Activated T-cell treated with anti-CD3 and anti-CD28 coated beads, Interleukin-2, amount 50 U/mL, for 4 hours (primary cell): ENCODE data around the gene SUSD4. TPM values are rescaled to one million over a fixed set of nuclear protein-coding genes. Genes with fewer than 3 reads are reported as not detected.
A peak's percentile ranks its signal among the peaks of the same experiment; 100 is the strongest.

Source experiments
- ATAC-seq, 2 donors: fragments of 200-7000 bp; cut with Tn5 transposase; one replicate each; pipeline ENCODE4 v1.10.0; 2021
- DNase-seq: peaks from one replicate; pipeline ENCODE4 v3.0.0-alpha.2; 2020
- H3K27me3 Mint-ChIP-seq: one replicate; pipeline ENCODE4 v1.8.0; 2021; ENCODE audit warnings: low read depth, mixed read lengths
- H3K36me3 Mint-ChIP-seq: one replicate; pipeline ENCODE4 v1.8.0; 2022; ENCODE audit warnings: mixed read lengths; ENCODE audit not compliant: insufficient read depth
- H3K4me1 Mint-ChIP-seq: one replicate; pipeline ENCODE4 v1.8.0; 2021; ENCODE audit warnings: low read depth, mixed read lengths
- H3K4me3 Mint-ChIP-seq: one replicate; pipeline ENCODE4 v1.8.0; 2021; ENCODE audit warnings: mild to moderate bottlenecking, moderate library complexity, mixed read lengths
- H3K9me3 Mint-ChIP-seq: one replicate; pipeline ENCODE4 v1.8.0; 2021; ENCODE audit warnings: mixed read lengths
- total RNA-seq, 3 donors: library from RNA; stranded (reverse); gene quantifications; one replicate each; pipeline ENCODE4 v1.2.1, GENCODE V29; 2021

SUSD4 gene
- total RNA-seq, 3 donors from 2014 or later: 0.58 to 2.2 (median 1.0) TPM

DNA sequence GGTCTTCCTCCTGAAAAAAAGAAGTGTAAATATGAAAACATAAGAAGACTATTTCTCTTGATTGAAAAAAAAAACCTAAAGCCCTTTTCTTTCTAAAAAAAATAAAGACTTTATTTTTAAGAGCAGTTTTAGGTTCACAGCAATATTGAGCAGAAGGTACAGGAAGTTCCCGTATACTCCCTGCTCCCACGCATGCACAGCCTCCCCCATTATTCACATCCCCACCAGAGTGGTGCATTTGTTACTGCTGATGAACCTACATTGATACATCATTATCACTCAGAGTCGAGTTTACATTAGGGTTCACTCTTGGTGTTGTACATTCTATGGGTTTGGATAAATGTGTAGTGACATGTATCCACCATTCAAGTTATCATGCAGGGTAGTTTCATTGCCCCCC lies 128.9 kb downstream of the SUSD4 start:
- Mint-ChIP-seq H3K4me3 (no peak overlapping the region), H3K9me3 (peaks cover 22% of the 10 kb centered on the region), H3K36me3 (no peaks in the 10 kb centered on the region), H3K4me1 (peaks cover 50% of the 10 kb centered on the region), H3K27me3 (no peaks in the 10 kb centered on the region)
- DNase-seq (no peak), ATAC-seq (no peak)

DNA sequence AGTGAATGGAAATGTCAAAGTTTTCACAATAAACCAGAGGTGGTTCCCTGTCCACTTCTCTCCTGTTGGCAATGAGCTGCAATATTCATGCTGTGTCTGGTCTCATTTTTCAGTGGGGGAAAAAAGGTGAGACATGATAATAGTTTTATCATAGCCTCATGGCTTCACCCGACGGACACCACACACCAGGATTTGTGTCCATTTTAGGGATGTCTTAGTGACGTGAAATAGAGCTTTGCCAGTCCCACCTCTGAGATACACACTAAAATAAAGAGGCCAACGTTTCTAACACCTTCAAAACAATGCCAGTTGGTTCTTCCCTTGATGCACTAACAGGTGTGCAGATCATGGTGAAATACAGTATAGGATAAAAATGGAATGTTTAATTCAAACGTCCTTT lies 129.4 kb downstream of the SUSD4 start:
- ATAC-seq: no peak
- peaks cover 53% of the 10 kb centered on the region for H3K4me1 Mint-ChIP-seq
- H3K9me3 Mint-ChIP-seq: peaks cover 22% of the 10 kb centered on the region
- H3K36me3 Mint-ChIP-seq: no peaks in the 10 kb centered on the region
- H3K27me3 Mint-ChIP-seq: no peaks in the 10 kb centered on the region
- DNase-seq: no peak
- H3K4me3 Mint-ChIP-seq: no peak overlapping the region

- DNase-seq (no peak), ATAC-seq (no peak)
- H3K4me3 Mint-ChIP-seq: no peak overlapping the region
- peaks cover 22% of the 10 kb centered on the region for H3K9me3 Mint-ChIP-seq
- no peaks in the 10 kb centered on the region for H3K36me3 Mint-ChIP-seq
- peaks cover 57% of the 10 kb centered on the region for H3K4me1 Mint-ChIP-seq
- no peaks in the 10 kb centered on the region for H3K27me3 Mint-ChIP-seq
Measured at GRCh38 chr1:223234170-223234514, 129.8 kb downstream of the SUSD4 start.

DNA sequence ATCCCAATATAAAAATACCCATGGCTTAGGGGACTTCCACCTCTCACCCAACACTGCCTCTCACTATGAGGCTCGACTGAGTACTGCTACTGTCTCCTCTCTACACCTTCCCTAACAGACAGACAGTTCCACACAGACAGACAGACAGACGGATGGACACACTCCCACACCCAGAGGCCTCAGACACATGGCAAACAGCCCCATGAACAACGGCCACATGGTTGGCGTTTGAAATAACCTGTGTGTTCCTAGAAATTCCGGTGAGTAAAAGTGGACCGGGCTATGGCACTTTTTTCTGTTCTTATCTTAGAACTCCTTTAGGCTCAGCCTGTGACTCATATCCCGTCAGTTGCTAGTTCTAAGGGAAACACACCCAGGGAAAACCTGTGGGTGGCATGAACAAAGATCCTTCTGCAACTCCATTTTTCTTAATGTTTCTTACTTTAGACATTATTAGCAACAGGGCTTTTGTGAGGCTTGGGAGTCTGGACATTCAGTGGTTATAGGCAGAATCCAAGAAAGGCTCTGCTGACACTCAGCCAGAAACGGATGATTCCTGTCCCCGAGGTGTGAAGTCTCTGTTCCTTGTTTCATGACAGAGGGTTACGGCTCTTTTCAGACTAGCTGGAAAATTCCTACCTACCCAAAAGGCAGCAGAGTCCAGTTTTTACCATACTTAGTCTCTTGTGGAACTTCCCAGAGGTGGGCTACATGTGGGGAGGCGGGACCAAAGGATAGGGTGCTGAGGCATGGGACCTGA lies 130.4 kb downstream of the SUSD4 start:
- Mint-ChIP-seq H3K4me3 (no peak overlapping the region), H3K9me3 (peaks cover 21% of the 10 kb centered on the region), H3K27me3 (no peaks in the 10 kb centered on the region), H3K4me1 (peaks cover 61% of the 10 kb centered on the region), H3K36me3 (no peaks in the 10 kb centered on the region)
- ATAC-seq (peak; percentile 19 to 39), DNase-seq (no peak)

- ATAC-seq (no peak), DNase-seq (no peak)
- no peaks in the 10 kb centered on the region for H3K27me3 Mint-ChIP-seq
- no peaks in the 10 kb centered on the region for H3K36me3 Mint-ChIP-seq
- no peak overlapping the region for H3K4me3 Mint-ChIP-seq
- H3K9me3 Mint-ChIP-seq: peaks cover 15% of the 10 kb centered on the region
- H3K4me1 Mint-ChIP-seq: peaks cover 65% of the 10 kb centered on the region
Measured at GRCh38 chr1:223233019-223233409, 131.0 kb downstream of the SUSD4 start.

- Mint-ChIP-seq H3K27me3 (no peaks in the 10 kb centered on the region), H3K4me1 (peaks cover 65% of the 10 kb centered on the region), H3K36me3 (no peaks in the 10 kb centered on the region), H3K4me3 (no peak overlapping the region), H3K9me3 (peaks cover 7% of the 10 kb centered on the region)
- DNase-seq: no peak
- no peak for ATAC-seq
Measured at GRCh38 chr1:223231581-223231980, 132.4 kb downstream of the SUSD4 start.

GRCh38 chr1:223231011-223231572 lies 132.9 kb downstream of the SUSD4 start:
- no peaks in the 10 kb centered on the region for H3K27me3 Mint-ChIP-seq
- H3K4me3 Mint-ChIP-seq: no peak overlapping the region
- ATAC-seq (no peak), DNase-seq (no peak)
- H3K4me1 Mint-ChIP-seq: peaks cover 65% of the 10 kb centered on the region
- peaks cover 3% of the 10 kb centered on the region for H3K9me3 Mint-ChIP-seq
- H3K36me3 Mint-ChIP-seq: no peaks in the 10 kb centered on the region

- peaks cover 65% of the 10 kb centered on the region for H3K4me1 Mint-ChIP-seq
- ATAC-seq (peak; percentile 61 to 75), DNase-seq (no peak)
- no peaks in the 10 kb centered on the region for H3K27me3 Mint-ChIP-seq
- H3K4me3 Mint-ChIP-seq: peak overlapping the region; percentile 58
- H3K36me3 Mint-ChIP-seq: peaks cover 3% of the 10 kb centered on the region
- no peaks in the 10 kb centered on the region for H3K9me3 Mint-ChIP-seq
Measured at GRCh38 chr1:223230161-223230881, 133.7 kb downstream of the SUSD4 start.

- Mint-ChIP-seq H3K9me3 (no peaks in the 10 kb centered on the region), H3K4me1 (peaks cover 61% of the 10 kb centered on the region), H3K4me3 (peak overlapping the region; percentile 58), H3K36me3 (peaks cover 3% of the 10 kb centered on the region), H3K27me3 (no peaks in the 10 kb centered on the region)
- ATAC-seq: no peak
- DNase-seq: no peak
Measured at GRCh38 chr1:223229756-223230155, 134.2 kb downstream of the SUSD4 start.

- Mint-ChIP-seq H3K4me3 (no peak overlapping the region), H3K27me3 (no peaks in the 10 kb centered on the region), H3K36me3 (peaks cover 3% of the 10 kb centered on the region), H3K4me1 (peaks cover 54% of the 10 kb centered on the region), H3K9me3 (no peaks in the 10 kb centered on the region)
- ATAC-seq (no peak), DNase-seq (no peak)
Measured at GRCh38 chr1:223228931-223229528, 134.9 kb downstream of the SUSD4 start.

GRCh38 chr1:223228201-223228600 lies 135.8 kb downstream of the SUSD4 start:
- ATAC-seq: no peak
- Mint-ChIP-seq H3K27me3 (no peaks in the 10 kb centered on the region), H3K4me3 (no peak overlapping the region), H3K36me3 (peaks cover 3% of the 10 kb centered on the region), H3K9me3 (no peaks in the 10 kb centered on the region), H3K4me1 (peaks cover 47% of the 10 kb centered on the region)
- DNase-seq: no peak

DNA sequence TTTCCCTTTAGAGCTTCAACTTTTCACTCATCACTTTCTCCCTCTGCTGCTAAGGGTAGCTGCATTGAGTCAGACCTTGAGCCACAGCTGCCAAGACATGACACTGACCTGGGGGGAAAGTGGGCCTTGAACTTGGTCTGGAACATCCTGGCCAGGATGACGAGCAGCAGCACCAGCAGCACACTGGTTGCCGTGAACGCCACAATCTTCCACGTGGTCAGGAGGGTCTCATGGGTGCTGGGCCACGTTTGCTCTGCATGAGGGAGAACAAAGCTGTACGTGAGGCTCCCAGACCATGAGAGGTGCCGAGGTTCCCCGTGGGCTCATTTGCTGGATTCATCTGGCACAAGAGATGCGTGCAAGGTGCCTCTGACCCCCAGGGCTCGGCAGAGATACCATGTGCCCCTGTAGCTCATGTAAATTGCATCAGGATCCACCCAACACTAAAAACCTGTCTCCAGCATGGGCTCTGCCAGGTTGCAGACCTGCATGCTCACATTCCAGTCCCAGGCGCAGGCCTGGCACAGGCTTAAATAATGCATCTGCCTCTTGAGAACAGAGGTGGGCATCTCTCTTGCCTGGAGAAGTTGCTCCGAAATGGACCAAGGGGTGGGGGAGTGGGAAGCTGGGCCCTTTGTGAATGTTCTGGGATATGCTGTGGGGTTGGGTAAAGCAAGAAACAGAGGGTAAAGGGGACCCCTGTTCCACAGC lies 136.3 kb downstream of the SUSD4 start:
- DNase-seq: no peak
- Mint-ChIP-seq H3K36me3 (peaks cover 5% of the 10 kb centered on the region), H3K9me3 (no peaks in the 10 kb centered on the region), H3K4me3 (no peak overlapping the region), H3K27me3 (no peaks in the 10 kb centered on the region), H3K4me1 (peaks cover 43% of the 10 kb centered on the region)
- no peak for ATAC-seq

DNA sequence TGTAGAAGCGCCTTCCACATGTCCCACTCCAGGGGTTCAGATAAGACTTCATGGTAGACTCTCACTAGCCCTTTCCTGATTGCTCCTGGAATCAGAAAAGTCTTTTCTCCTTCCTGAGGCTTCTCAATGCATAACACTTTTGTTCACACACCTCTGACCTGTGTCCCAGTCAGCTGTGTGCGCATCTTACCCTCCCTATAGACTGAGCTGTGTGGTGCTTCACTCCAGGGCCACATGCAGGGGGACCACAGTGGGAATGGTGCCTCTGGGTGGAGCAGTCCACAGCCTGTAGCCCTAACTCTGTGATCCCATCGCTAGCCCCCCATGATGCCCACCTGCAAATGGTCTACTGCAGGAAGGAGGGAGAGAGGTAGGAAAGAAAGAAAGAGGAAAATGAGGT lies 136.9 kb downstream of the SUSD4 start:
- peaks cover 5% of the 10 kb centered on the region for H3K36me3 Mint-ChIP-seq
- peaks cover 37% of the 10 kb centered on the region for H3K4me1 Mint-ChIP-seq
- no peak overlapping the region for H3K4me3 Mint-ChIP-seq
- H3K9me3 Mint-ChIP-seq: no peaks in the 10 kb centered on the region
- no peaks in the 10 kb centered on the region for H3K27me3 Mint-ChIP-seq
- DNase-seq (no peak), ATAC-seq (no peak)

DNA sequence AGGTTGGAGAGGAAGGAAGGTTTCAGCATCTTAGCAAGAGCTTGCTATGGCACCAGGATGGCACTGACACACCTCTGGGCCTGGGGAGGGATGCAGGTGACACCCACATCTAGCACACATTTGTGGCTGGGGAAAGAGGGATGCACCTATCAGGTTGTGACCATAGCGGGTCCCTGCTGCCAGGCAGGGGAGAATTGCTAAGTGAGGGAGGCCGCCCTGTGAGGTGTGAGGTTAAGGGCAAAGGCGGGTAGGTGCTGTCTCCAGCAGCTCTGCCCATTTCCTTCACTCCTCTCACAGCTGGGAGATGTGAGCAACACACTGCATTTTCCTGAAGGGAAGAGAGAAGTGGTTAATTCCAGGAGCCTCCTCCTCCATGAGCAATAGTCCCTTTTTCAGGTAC lies 137.7 kb downstream of the SUSD4 start:
- H3K4me1 Mint-ChIP-seq: peaks cover 30% of the 10 kb centered on the region
- ATAC-seq (no peak), DNase-seq (no peak)
- no peaks in the 10 kb centered on the region for H3K9me3 Mint-ChIP-seq
- H3K36me3 Mint-ChIP-seq: peaks cover 11% of the 10 kb centered on the region
- no peak overlapping the region for H3K4me3 Mint-ChIP-seq
- no peaks in the 10 kb centered on the region for H3K27me3 Mint-ChIP-seq
